ENCODE results near the gene CENPW. TPM values are rescaled to one million over a fixed set of nuclear protein-coding genes. Genes with fewer than 3 reads are reported as not detected.
A peak's percentile ranks its signal among the peaks of the same experiment; 100 is the strongest.

The CENPW gene
- total RNA-seq, 4 donors from 2014 or later, result not detected

DNA sequence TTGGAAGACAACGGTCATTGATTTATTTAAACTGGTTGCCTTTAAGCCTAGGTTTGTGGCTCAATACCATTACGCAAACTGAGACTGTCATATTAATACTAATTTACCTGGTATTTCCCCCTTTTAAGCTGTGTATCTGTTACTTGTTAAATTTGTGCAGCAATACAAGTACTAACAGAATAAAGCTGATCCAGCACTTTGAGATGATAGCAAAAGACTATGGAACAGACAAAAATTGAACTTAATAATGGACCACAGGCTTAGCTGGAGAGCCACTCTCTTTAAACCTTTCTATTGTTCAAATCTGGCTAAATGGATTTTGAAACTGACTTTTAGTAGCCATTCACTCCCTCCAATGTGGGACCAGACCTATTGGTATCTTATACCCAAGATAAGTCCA lies 6.2 kb upstream of the CENPW start:
- 93 to 95% methylated on average over 2 of the region's 2 CpGs for WGBS, 2 donors

DNA sequence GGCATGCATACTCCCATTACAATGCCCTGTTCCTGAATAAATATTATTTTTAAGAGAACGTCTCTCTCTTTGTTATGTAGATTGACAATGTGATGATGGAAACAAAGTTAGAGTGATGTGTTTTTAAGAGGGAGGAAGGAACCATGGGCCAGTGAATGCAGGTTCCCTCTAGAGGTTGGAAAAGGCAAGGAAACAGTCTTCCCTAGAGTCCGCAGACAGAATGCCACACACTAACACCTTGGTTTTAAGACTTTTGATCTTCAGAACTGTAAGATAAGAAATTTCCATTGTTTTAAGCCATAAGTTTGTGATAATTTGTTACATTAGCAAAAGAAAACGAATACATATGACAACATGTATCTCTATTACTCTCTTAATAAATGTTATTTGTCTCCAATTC lies 4.7 kb upstream of the CENPW start:
- TF ChIP-seq POLR2A (IDR thresholded peaks at IDR 0.05), result no peak
- TF ChIP-seq, protein P1, sequence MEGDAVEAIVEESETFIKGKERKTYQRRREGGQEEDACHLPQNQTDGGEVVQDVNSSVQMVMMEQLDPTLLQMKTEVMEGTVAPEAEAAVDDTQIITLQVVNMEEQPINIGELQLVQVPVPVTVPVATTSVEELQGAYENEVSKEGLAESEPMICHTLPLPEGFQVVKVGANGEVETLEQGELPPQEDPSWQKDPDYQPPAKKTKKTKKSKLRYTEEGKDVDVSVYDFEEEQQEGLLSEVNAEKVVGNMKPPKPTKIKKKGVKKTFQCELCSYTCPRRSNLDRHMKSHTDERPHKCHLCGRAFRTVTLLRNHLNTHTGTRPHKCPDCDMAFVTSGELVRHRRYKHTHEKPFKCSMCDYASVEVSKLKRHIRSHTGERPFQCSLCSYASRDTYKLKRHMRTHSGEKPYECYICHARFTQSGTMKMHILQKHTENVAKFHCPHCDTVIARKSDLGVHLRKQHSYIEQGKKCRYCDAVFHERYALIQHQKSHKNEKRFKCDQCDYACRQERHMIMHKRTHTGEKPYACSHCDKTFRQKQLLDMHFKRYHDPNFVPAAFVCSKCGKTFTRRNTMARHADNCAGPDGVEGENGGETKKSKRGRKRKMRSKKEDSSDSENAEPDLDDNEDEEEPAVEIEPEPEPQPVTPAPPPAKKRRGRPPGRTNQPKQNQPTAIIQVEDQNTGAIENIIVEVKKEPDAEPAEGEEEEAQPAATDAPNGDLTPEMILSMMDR (IDR thresholded peaks at IDR 0.05), result no peak
- no peak for DNase-seq (ENCODE audit: low spot score in 2 of 2)
- H3K9me3 ChIP-seq, result peaks cover 0 to 3% (median 0%) of the 10 kb centered on the region in 4 donors
- H3K4me3 ChIP-seq, result no peak overlapping the region
- no peaks in the 10 kb centered on the region for H3K36me3 ChIP-seq
- peaks cover 0 to under 1% (median 0%) of the 10 kb centered on the region in 4 donors for H3K4me1 ChIP-seq
- WGBS, 2 donors, result 69 to 71% methylated on average over 3 of the region's 3 CpGs
- H3K27me3 ChIP-seq, result no peaks in the 10 kb centered on the region
- no peak overlapping the region for H3K27ac ChIP-seq

More for the DNA sequence above, 6.2 kb upstream of the CENPW start:
- Histone ChIP-seq H3K4me3 (no peak overlapping the region), H3K27ac (peak overlapping the region in 1 of 4 donors; percentile 15), H3K4me1 (no peaks in the 10 kb centered on the region), H3K9me3 (peaks cover 0 to 3% (median 0%) of the 10 kb centered on the region in 4 donors), H3K27me3 (no peaks in the 10 kb centered on the region), H3K36me3 (no peaks in the 10 kb centered on the region)
- TF ChIP-seq, protein P1 (IDR thresholded peaks at IDR 0.05), result no peak
- TF ChIP-seq POLR2A (IDR thresholded peaks at IDR 0.05) (no peak), EP300 (IDR thresholded peaks at IDR 0.05) (no peak)
- DNase-seq (ENCODE audit: low spot score in 2 of 2), result no peak

DNA sequence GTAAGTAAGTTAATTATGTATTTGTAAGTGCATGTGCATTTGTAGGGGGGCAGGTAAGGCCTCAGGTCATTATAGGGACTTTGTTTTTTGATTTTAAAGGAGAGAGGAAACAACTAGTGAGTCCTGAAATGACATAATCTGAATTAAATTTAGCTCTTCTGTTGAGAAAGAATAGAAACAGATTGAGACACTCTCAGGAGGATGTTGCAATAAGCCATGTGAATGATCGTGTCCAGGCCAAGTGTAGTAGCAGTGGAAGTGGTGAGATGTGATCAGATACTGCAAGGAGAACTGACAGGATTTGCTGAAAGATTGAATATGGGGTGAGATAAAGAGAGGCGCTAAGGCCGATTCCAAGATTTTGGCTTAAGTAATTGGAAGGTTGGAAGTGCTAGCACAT lies 2.6 kb upstream of the CENPW start:
- H3K27ac ChIP-seq, result peak overlapping the region in 2 of 4 donors; percentile 18 to 48
- 70 to 76% methylated on average over 3 of the region's 3 CpGs for WGBS, 2 donors

DNA sequence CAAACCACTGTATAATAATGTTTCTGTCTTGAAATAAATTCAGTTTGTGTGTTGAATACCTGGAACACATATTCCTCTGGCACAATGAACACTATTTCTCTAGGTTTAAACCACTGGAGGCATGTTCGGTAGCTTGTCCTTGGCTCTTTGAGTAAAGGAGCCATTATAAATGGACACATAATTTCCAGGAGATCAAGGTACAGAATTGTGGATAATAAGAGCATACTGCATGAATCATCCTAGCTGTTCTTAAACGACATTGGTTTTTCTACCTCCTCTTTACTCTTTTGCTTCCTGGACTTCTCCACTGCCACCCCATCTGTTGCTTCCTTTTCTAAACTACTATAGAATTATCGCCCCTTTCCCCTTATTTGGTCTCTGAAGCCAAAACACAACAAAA lies 1.2 kb downstream of the CENPW start:
- Histone ChIP-seq H3K27me3 (no peaks in the 10 kb centered on the region), H3K4me1 (peaks cover 0 to 14% (median 5%) of the 10 kb centered on the region in 4 donors), H3K9me3 (no peaks in the 10 kb centered on the region), H3K4me3 (no peak overlapping the region), H3K36me3 (no peaks in the 10 kb centered on the region), H3K27ac (no peak overlapping the region)
- DNase-seq (ENCODE audit: low spot score in 2 of 2), result no peak
- WGBS, 2 donors, result 65 to 69% methylated on average over 3 of the region's 3 CpGs
- TF ChIP-seq EP300 (IDR thresholded peaks at IDR 0.05) (no peak), POLR2A (IDR thresholded peaks at IDR 0.05) (no peak)
- TF ChIP-seq, protein P1 (IDR thresholded peaks at IDR 0.05), result no peak

More for the DNA sequence above, 2.6 kb upstream of the CENPW start:
- Histone ChIP-seq H3K36me3 (no peaks in the 10 kb centered on the region), H3K4me3 (no peak overlapping the region), H3K9me3 (no peaks in the 10 kb centered on the region), H3K27me3 (no peaks in the 10 kb centered on the region), H3K4me1 (peaks cover 0 to 14% (median 5%) of the 10 kb centered on the region in 4 donors)
- peak in 1 of 2 donors; percentile 85 for DNase-seq (ENCODE audit: low spot score in 2 of 2)
- TF ChIP-seq POLR2A (IDR thresholded peaks at IDR 0.05) (no peak), EP300 (IDR thresholded peaks at IDR 0.05) (peak in 1 of 2 donors; percentile 94)
- TF ChIP-seq, protein P1 (IDR thresholded peaks at IDR 0.05), result no peak

DNA sequence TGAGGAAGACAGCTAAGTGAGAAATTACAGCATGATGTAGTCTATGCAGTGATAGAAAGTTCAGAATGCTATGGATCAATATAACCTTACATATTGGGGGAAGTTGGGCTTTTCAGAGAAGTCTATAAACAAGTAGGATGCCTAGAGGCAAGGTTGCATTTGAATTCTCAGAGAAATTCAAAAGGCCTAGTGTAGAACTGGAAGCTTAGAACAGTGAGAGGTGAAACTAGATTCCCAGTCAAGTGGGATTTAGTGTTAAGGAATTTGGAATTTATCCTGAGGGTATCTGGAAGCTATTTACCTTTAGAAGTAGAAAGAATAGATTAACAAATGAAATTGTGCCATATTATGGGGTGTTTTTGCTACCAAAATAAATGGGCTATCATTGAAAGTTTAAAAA lies 4.3 kb downstream of the CENPW start:
- H3K27me3 ChIP-seq, result no peaks in the 10 kb centered on the region
- no peak overlapping the region for H3K27ac ChIP-seq
- peaks cover 0 to 14% (median 5%) of the 10 kb centered on the region in 4 donors for H3K4me1 ChIP-seq
- no peaks in the 10 kb centered on the region for H3K36me3 ChIP-seq
- H3K4me3 ChIP-seq, result no peak overlapping the region
- DNase-seq (ENCODE audit: low spot score in 2 of 2), result no peak
- no peaks in the 10 kb centered on the region for H3K9me3 ChIP-seq
- TF ChIP-seq, protein P1 (IDR thresholded peaks at IDR 0.05), result no peak
- TF ChIP-seq EP300 (IDR thresholded peaks at IDR 0.05) (no peak), POLR2A (IDR thresholded peaks at IDR 0.05) (no peak)

Measured in tibial nerve (tissue), 4 donors.